ENCODE measurements around the gene CHN2. TPM values are rescaled to one million over a fixed set of nuclear protein-coding genes. Genes with fewer than 3 reads are reported as not detected.
A peak's percentile ranks its signal among the peaks of the same experiment; 100 is the strongest.

Gene CHN2
- total RNA-seq, 4 donors from 2014 or later, result 8.0 to 9.8 (median 8.9) TPM

DNA sequence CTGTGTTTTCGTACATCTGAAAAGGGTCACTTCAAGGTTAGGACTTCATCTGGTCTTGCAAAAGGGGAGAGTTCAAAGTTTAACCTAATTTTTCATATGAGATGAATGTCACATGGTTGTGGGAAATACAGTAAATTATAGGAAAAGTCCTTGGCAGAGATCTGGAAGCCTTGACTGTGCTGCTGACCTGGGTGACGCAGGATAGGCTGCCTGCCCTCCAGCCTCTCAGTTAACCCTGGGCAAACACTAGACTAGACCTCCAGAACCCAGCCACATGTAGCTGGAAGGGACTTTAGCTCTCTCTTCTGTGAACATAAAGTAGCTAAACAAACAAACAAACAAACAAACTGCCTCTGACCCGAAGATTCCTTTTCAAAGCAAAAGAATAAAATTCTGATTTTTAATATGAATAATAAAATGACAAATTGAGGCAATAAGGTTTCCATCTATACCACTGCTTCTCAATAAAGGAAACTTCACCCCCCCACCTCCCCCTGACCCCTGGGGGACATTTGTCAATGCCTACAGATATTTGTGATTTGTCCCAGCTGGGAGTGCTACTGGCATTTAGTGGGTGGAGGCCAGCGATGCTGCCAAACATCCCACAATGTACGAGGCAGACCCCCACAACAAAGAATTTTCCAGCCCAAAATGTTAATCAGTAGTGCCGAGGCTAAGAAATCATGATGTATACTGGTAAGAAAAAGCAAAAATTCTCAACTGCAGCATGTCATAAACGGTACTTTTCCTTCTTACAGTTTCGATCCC is 293.8 kb downstream of the CHN2 start:
- Histone ChIP-seq H3K36me3 (no peaks in the 10 kb centered on the region), H3K27ac (replicated peaks in 1 of 4) (peak overlapping the region; percentile 10 to 57 (median 42)), H3K4me3 (peak overlapping the region in 1 of 4 donors; percentile 17), H3K4me1 (peaks cover 19 to 53% (median 51%) of the 10 kb centered on the region in 4 donors), H3K9me3 (no peaks in the 10 kb centered on the region), H3K27me3 (no peaks in the 10 kb centered on the region)
- TF ChIP-seq POLR2A (IDR thresholded peaks at IDR 0.05; ENCODE audit: low read depth) (no peak), EP300 (IDR thresholded peaks at IDR 0.05) (no peak), POLR2AphosphoS5 (IDR thresholded peaks at IDR 0.05) (no peak)
- TF ChIP-seq, protein P1, sequence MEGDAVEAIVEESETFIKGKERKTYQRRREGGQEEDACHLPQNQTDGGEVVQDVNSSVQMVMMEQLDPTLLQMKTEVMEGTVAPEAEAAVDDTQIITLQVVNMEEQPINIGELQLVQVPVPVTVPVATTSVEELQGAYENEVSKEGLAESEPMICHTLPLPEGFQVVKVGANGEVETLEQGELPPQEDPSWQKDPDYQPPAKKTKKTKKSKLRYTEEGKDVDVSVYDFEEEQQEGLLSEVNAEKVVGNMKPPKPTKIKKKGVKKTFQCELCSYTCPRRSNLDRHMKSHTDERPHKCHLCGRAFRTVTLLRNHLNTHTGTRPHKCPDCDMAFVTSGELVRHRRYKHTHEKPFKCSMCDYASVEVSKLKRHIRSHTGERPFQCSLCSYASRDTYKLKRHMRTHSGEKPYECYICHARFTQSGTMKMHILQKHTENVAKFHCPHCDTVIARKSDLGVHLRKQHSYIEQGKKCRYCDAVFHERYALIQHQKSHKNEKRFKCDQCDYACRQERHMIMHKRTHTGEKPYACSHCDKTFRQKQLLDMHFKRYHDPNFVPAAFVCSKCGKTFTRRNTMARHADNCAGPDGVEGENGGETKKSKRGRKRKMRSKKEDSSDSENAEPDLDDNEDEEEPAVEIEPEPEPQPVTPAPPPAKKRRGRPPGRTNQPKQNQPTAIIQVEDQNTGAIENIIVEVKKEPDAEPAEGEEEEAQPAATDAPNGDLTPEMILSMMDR (IDR thresholded peaks at IDR 0.05), result no peak
- 50% methylated on average over 8 of the region's 8 CpGs for WGBS
- peak; percentile 82 for DNase-seq (ENCODE audit: extremely low spot score)
- intact Hi-C loops (cut with DNase I), result no loop called here

GRCh38 chr7:29488977-29489376 is 294.4 kb downstream of the CHN2 start:
- H3K9me3 ChIP-seq, result no peaks in the 10 kb centered on the region
- intact Hi-C loops (cut with DNase I), result no loop called here
- H3K4me1 ChIP-seq, result peaks cover 19 to 50% (median 47%) of the 10 kb centered on the region in 4 donors
- peak overlapping the region; percentile 10 to 57 (median 42) for H3K27ac ChIP-seq (replicated peaks in 1 of 4)
- H3K36me3 ChIP-seq, result no peaks in the 10 kb centered on the region
- WGBS, result 18% methylated on average over 2 of the region's 2 CpGs
- peak overlapping the region in 1 of 4 donors; percentile 17 for H3K4me3 ChIP-seq
- TF ChIP-seq POLR2A (IDR thresholded peaks at IDR 0.05; ENCODE audit: low read depth) (no peak), EP300 (IDR thresholded peaks at IDR 0.05) (no peak), POLR2AphosphoS5 (IDR thresholded peaks at IDR 0.05) (no peak)
- TF ChIP-seq, protein P1 (IDR thresholded peaks at IDR 0.05), result no peak
- H3K27me3 ChIP-seq, result no peaks in the 10 kb centered on the region
- peak; percentile 12 for DNase-seq (ENCODE audit: extremely low spot score)

DNA sequence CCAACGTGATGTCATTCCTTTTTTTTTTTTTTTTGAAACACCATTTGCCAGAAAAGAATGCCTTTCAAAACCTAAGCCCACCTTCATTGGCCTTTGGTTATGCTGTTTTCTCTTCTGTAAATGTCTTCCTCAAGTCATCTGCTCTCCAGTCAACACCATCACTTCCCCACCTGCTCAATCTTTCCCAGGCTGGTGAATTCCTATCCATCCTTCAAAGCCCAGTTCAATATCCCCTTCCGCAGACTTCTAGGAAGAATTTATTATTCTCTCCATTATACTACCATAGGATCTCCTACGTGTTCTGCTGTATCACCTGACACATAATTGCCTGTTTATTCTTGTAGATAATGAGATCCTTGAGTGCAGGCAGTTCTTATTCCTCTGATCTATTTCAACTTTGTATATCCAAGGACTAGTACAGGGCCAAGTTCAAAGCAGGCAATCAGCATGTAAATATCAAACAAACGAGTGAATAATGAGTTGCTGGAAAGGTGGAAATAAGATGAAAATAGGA is 295.6 kb downstream of the CHN2 start:
- intact Hi-C loops (cut with DNase I), result no loop called here

DNA sequence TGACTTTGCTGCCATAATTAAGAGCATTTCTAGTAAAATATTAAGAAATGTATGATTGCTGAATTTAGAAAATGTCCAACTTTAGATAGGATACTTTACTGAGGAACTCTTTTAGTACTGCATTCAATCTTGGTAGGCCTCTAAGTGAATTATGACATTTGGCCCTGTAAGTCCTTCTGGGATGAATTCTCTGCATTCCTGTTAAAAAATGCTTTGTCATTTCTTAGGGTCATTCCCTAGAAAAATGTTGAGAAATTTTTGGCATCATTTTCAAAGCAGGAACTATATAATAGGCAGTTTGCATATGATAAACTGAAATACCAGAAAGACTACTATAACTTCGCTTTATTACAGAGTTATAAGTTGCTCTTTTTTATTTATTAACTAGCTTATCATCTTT is 299.8 kb downstream of the CHN2 start:
- TF ChIP-seq POLR2AphosphoS5 (IDR thresholded peaks at IDR 0.05) (no peak), EP300 (IDR thresholded peaks at IDR 0.05) (no peak), POLR2A (IDR thresholded peaks at IDR 0.05; ENCODE audit: low read depth) (no peak)
- TF ChIP-seq, protein P1 (IDR thresholded peaks at IDR 0.05), result no peak
- intact Hi-C loops (cut with DNase I), result no loop called here
- Histone ChIP-seq H3K4me3 (no peak overlapping the region), H3K4me1 (peaks cover 0 to 13% (median 3%) of the 10 kb centered on the region in 4 donors), H3K27ac (replicated peaks in 1 of 4) (no peak overlapping the region), H3K27me3 (no peaks in the 10 kb centered on the region), H3K9me3 (no peaks in the 10 kb centered on the region), H3K36me3 (peaks cover 0 to 6% (median 0%) of the 10 kb centered on the region in 4 donors)
- 86% methylated on average over 1 of the region's 1 CpG for WGBS
- no peak for DNase-seq (ENCODE audit: extremely low spot score)

More for the DNA sequence above, 295.6 kb downstream of the CHN2 start:
- WGBS, result 90% methylated on average over 4 of the region's 4 CpGs
- H3K36me3 ChIP-seq, result no peaks in the 10 kb centered on the region
- DNase-seq (ENCODE audit: extremely low spot score), result peak; percentile 14
- no peak overlapping the region for H3K4me3 ChIP-seq
- no peaks in the 10 kb centered on the region for H3K9me3 ChIP-seq
- peaks cover 18 to 43% (median 35%) of the 10 kb centered on the region in 4 donors for H3K4me1 ChIP-seq
- no peak overlapping the region for H3K27ac ChIP-seq (replicated peaks in 1 of 4)
- TF ChIP-seq, protein P1 (IDR thresholded peaks at IDR 0.05), result no peak
- TF ChIP-seq POLR2A (IDR thresholded peaks at IDR 0.05; ENCODE audit: low read depth), result no peak
- TF ChIP-seq POLR2AphosphoS5 (IDR thresholded peaks at IDR 0.05), result no peak
- no peak for TF ChIP-seq EP300 (IDR thresholded peaks at IDR 0.05)
- no peaks in the 10 kb centered on the region for H3K27me3 ChIP-seq
